HG03135 (cell line): ENCODE data around the gene STARD9.
A peak's percentile ranks its signal among the peaks of the same experiment; 100 is the strongest.
"Not testable (repeated sequence)": the region's sequence is repeated elsewhere in the genome, so short reads cannot be mapped to it uniquely, and the experiment has no call there.

Experiments used
- ATAC-seq: cut with Tn5 transposase; IDR thresholded peaks from one replicate; pipeline ENCODE4 v1.9.1; 2021; ENCODE audit warnings: mild to moderate bottlenecking, moderate library complexity; ENCODE audit not compliant: unreplicated experiment

STARD9 gene

GRCh38 chr15:42584031-42584765 is 8.8 kb downstream of the STARD9 start:
- ATAC-seq = no peak

- ATAC-seq = no peak
These were observed 15.3 kb downstream of the STARD9 start for GRCh38 chr15:42590619-42591237.

GRCh38 chr15:42591238-42591934 is 16.0 kb downstream of the STARD9 start:
- no peak for ATAC-seq

GRCh38 chr15:42592716-42593115 is 17.3 kb downstream of the STARD9 start:
- ATAC-seq = no peak

GRCh38 chr15:42593143-42593542 is 17.7 kb downstream of the STARD9 start:
- no peak for ATAC-seq

GRCh38 chr15:42594095-42594494 is 18.7 kb downstream of the STARD9 start:
- no peak for ATAC-seq

- ATAC-seq = no peak
These were observed 20.3 kb downstream of the STARD9 start for GRCh38 chr15:42595626-42596240.

- not testable (repeated sequence) for ATAC-seq
These were observed 25.9 kb downstream of the STARD9 start for GRCh38 chr15:42601316-42601715.

GRCh38 chr15:42602501-42602900 is 27.1 kb downstream of the STARD9 start:
- ATAC-seq = no peak

GRCh38 chr15:42603978-42604377 is 28.6 kb downstream of the STARD9 start:
- no peak for ATAC-seq

- no peak for ATAC-seq
These were observed 29.7 kb downstream of the STARD9 start for GRCh38 chr15:42604894-42605744.

GRCh38 chr15:42605796-42606195 is 30.4 kb downstream of the STARD9 start:
- no peak for ATAC-seq

- peak; percentile 49 for ATAC-seq
These were observed 32.7 kb downstream of the STARD9 start for GRCh38 chr15:42608110-42608531.

GRCh38 chr15:42608752-42609488 is 33.5 kb downstream of the STARD9 start:
- no peak for ATAC-seq

- no peak for ATAC-seq
These were observed 36.1 kb downstream of the STARD9 start for GRCh38 chr15:42611532-42611931.

- ATAC-seq = no peak
These were observed 37.0 kb downstream of the STARD9 start for GRCh38 chr15:42612367-42612912.

GRCh38 chr15:42616107-42616506 is 40.7 kb downstream of the STARD9 start:
- no peak for ATAC-seq

- no peak for ATAC-seq
These were observed 44.4 kb downstream of the STARD9 start for GRCh38 chr15:42619656-42620371.

- no peak for ATAC-seq
These were observed 46.0 kb downstream of the STARD9 start for GRCh38 chr15:42621386-42621785.
